HEK293T (cell line): ENCODE results near the gene SON.

Source experiments
- ARNT ChIP-seq: fragments of 450-650 bp; IDR thresholded peaks from 2 replicates; pipeline ENCODE4 v1.6.1; 2017; ENCODE audit warnings: mild to moderate bottlenecking
- BHLHE40 ChIP-seq: fragments of 450-650 bp; IDR thresholded peaks from 2 replicates; pipeline ENCODE4 v1.6.1; 2016; ENCODE audit warnings: mild to moderate bottlenecking, moderate library complexity, borderline replicate concordance
- ELF4 ChIP-seq: fragments of 450-650 bp; IDR thresholded peaks from 2 replicates; pipeline ENCODE4 v1.6.1; 2017; ENCODE audit warnings: antibody characterized with exemption
- FOXA1 ChIP-seq: fragments of 450-650 bp; IDR thresholded peaks from 2 replicates; pipeline ENCODE4 v1.6.1; 2016; ENCODE audit warnings: mild to moderate bottlenecking
- FOXK2 ChIP-seq: fragments of 450-650 bp; IDR thresholded peaks from 2 replicates; pipeline ENCODE4 v1.6.1; 2016; ENCODE audit warnings: mild to moderate bottlenecking
- FOXM1 ChIP-seq: fragments of 450-650 bp; IDR thresholded peaks from 2 replicates; pipeline ENCODE4 v1.6.1; 2017; ENCODE audit warnings: mild to moderate bottlenecking, borderline replicate concordance
- HDGF ChIP-seq: fragments of 450-650 bp; IDR thresholded peaks from 2 replicates; pipeline ENCODE4 v1.6.1; 2017; ENCODE audit warnings: antibody characterized with exemption, borderline replicate concordance
- L3MBTL2 ChIP-seq: fragments of 450-650 bp; conservative IDR thresholded peaks from 2 replicates; pipeline ENCODE4 v1.6.1; 2016; ENCODE audit warnings: mild to moderate bottlenecking
- NFRKB ChIP-seq: fragments of 450-650 bp; IDR thresholded peaks from 2 replicates; pipeline ENCODE4 v1.6.1; 2016; ENCODE audit warnings: mild to moderate bottlenecking, moderate library complexity
- SP1 ChIP-seq: fragments of 450-650 bp; IDR thresholded peaks from 2 replicates; pipeline ENCODE4 v1.6.1; 2017
- SUZ12 ChIP-seq: fragments of 450-650 bp; IDR thresholded peaks from 2 replicates; pipeline ENCODE4 v1.6.1; 2016; ENCODE audit warnings: mild to moderate bottlenecking
- TARDBP ChIP-seq: fragments of 450-650 bp; IDR thresholded peaks from 2 replicates; pipeline ENCODE4 v1.6.1; 2016
- ZNF384 ChIP-seq: fragments of 450-650 bp; IDR thresholded peaks from 2 replicates; pipeline ENCODE4 v1.6.1; 2016
- TF ChIP-seq, protein P1 (sequence below): fragments of 450-650 bp; IDR thresholded peaks from 2 replicates; pipeline ENCODE4 v1.6.1; 2016

DNA sequence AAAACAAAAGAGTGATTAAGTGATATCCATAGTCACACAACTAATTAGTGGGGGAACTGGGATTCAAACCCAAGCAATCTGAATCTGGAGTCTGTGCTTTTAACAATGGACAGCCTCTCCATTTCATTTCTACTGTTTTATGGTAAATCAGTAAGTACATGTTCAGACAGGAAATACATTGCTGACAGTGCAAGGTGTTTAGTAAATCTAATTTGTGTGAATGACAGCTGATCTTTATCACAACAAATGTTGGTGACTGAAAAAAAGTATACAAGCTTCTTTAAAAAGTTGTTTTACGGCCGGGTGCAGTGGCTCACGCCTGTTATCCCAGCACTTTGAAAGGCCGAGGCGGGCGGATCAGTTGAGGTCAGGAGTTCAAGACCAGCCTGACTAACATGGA, 25.1 kb downstream of the SON start:
- TF ChIP-seq, protein P1, sequence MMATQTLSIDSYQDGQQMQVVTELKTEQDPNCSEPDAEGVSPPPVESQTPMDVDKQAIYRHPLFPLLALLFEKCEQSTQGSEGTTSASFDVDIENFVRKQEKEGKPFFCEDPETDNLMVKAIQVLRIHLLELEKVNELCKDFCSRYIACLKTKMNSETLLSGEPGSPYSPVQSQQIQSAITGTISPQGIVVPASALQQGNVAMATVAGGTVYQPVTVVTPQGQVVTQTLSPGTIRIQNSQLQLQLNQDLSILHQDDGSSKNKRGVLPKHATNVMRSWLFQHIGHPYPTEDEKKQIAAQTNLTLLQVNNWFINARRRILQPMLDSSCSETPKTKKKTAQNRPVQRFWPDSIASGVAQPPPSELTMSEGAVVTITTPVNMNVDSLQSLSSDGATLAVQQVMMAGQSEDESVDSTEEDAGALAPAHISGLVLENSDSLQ, result no peak; the same call in 1 of the 2 replicates
- TF ChIP-seq TARDBP (no peak), SUZ12 (no peak), FOXA1 (no peak), BHLHE40 (no peak), L3MBTL2 (no peak), ELF4 (no peak), ARNT (no peak), NFRKB (no peak), FOXK2 (no peak), ZNF384 (no peak), SP1 (no peak), FOXM1 (no peak), HDGF (no peak)
